IMR-90 (cell line): ENCODE data around the gene NEURL1. TPM values are rescaled to one million over a fixed set of nuclear protein-coding genes. Genes with fewer than 3 reads are reported as not detected.

ENCODE experiments used
- ATAC-seq: fragments of 200-7000 bp; cut with Tn5 transposase; 2 replicates; pipeline ENCODE4 v1.9.1; 2020; ENCODE audit warnings: low read depth, mild to moderate bottlenecking, moderate library complexity
- BruUV-seq: library from RNA; stranded (reverse); fragments of 400-500 nt; replicated peaks from 2 replicates; lab custom pipeline; 2021; lab: Mats Ljungman, UMichigan
- CTCF ChIA-PET: fragments of 300-600 bp; formaldehyde crosslinking; extraction: SDS; loops from one replicate; lab custom pipeline; 2021; ENCODE audit warnings: antibody characterized with exemption; lab: Yijun Ruan, JAX
- POLR2A ChIA-PET: fragments of 300-600 bp; sonication (Branson Sonifier 250); formaldehyde crosslinking; loops from one replicate; lab custom pipeline; 2022; ENCODE audit warnings: antibody characterized with exemption; ENCODE audit not compliant: unreplicated experiment; lab: Charles Lee
- DNase-seq: peaks from one replicate; pipeline ENCODE4 v3.0.0; 2013
- H2AFZ ChIP-seq: replicated peaks from 2 replicates; pipeline ENCODE3; 2013; ENCODE audit warnings: low read length, mild to moderate bottlenecking; ENCODE audit not compliant: poor library complexity
- H2AK5ac ChIP-seq: 2 replicates; pipeline ENCODE4 v1.6.1; 2013; ENCODE audit warnings: low read depth, low read length, inconsistent platforms
- H2AK9ac ChIP-seq: replicated peaks from 2 replicates; pipeline ENCODE3; 2013; ENCODE audit warnings: mild to moderate bottlenecking, low read depth, low read length, moderate library complexity; ENCODE audit not compliant: poor library complexity
- H2BK120ac ChIP-seq: 2 replicates; pipeline ENCODE4 v1.6.1; 2013; ENCODE audit warnings: low read depth, low read length, inconsistent platforms
- H2BK15ac ChIP-seq: 3 replicates; pipeline ENCODE4 v1.6.1; 2013; ENCODE audit warnings: low read depth, low read length, inconsistent platforms
- H2BK20ac ChIP-seq: 2 replicates; pipeline ENCODE4 v1.6.1; 2013; ENCODE audit warnings: low read depth, mild to moderate bottlenecking, inconsistent platforms, low read length, moderate library complexity
- H2BK5ac ChIP-seq: 2 replicates; pipeline ENCODE4 v1.6.1; 2013; ENCODE audit warnings: mild to moderate bottlenecking, low read depth, low read length, inconsistent platforms; ENCODE audit not compliant: poor library complexity, severe bottlenecking
- H3K14ac ChIP-seq: replicated peaks from 2 replicates; pipeline ENCODE4 v1.6.1; 2013; ENCODE audit warnings: low read depth, low read length, inconsistent platforms
- H3K18ac ChIP-seq: 2 replicates; pipeline ENCODE4 v1.6.1; 2013; ENCODE audit warnings: low read depth, low read length, control low read depth
- H3K23ac ChIP-seq: 2 replicates; pipeline ENCODE4 v1.6.1; 2013; ENCODE audit warnings: low read depth, low read length, inconsistent platforms
- H3K27ac ChIP-seq: 2 replicates; pipeline ENCODE4 v1.5.1; 2013; ENCODE audit warnings: mild to moderate bottlenecking, control low read depth, low read length; ENCODE audit not compliant: insufficient read depth
- H3K27me3 ChIP-seq: 2 replicates; pipeline ENCODE4 v1.6.1; 2013; ENCODE audit warnings: low read length; ENCODE audit not compliant: control insufficient read depth, insufficient read depth
- H3K36me3 ChIP-seq: 2 replicates; pipeline ENCODE4 v1.6.1; 2013; ENCODE audit warnings: low read length, mixed read lengths; ENCODE audit not compliant: control insufficient read depth, insufficient read depth
- H3K4ac ChIP-seq: 2 replicates; pipeline ENCODE4 v1.6.1; 2013; ENCODE audit warnings: low read depth, low read length, inconsistent platforms
- H3K4me1 ChIP-seq: 2 replicates; pipeline ENCODE4 v1.6.1; 2013; ENCODE audit warnings: low read length, mixed read lengths; ENCODE audit not compliant: control insufficient read depth, insufficient read depth
- H3K4me2 ChIP-seq: 2 replicates; pipeline ENCODE4 v1.6.1; 2013; ENCODE audit warnings: low read depth, mild to moderate bottlenecking, control low read depth, low read length, moderate library complexity
- H3K4me3 ChIP-seq: 2 replicates; pipeline ENCODE4 v1.5.1; 2013; ENCODE audit warnings: low read depth, mild to moderate bottlenecking, control low read depth, low read length, moderate library complexity; ENCODE audit not compliant: insufficient read depth
- H3K56ac ChIP-seq: 2 replicates; pipeline ENCODE4 v1.6.1; 2013; ENCODE audit warnings: low read length, inconsistent platforms; ENCODE audit not compliant: insufficient read depth; ENCODE audit errors: extremely low read depth
- H3K79me1 ChIP-seq, 2 experiments: 2 replicates each; pipeline ENCODE4 v1.6.1; 2013; ENCODE audit warnings: low read length in 2 of 2, inconsistent platforms in 1 of 2, low read depth in 1 of 2
- H3K9ac ChIP-seq: 2 replicates; pipeline ENCODE4 v1.6.1; 2013; ENCODE audit warnings: low read depth, low read length, control low read depth
- H3K9me1 ChIP-seq: 2 replicates; pipeline ENCODE4 v1.6.1; 2013; ENCODE audit warnings: low read length, inconsistent platforms; ENCODE audit not compliant: insufficient read depth
- H3K9me3 ChIP-seq: 2 replicates; pipeline ENCODE4 v1.6.1; 2013; ENCODE audit warnings: low read length; ENCODE audit not compliant: control insufficient read depth, insufficient read depth
- H4K20me1 ChIP-seq: 2 replicates; pipeline ENCODE4 v1.6.1; 2013; ENCODE audit warnings: low read length, inconsistent platforms; ENCODE audit not compliant: insufficient read depth
- H4K5ac ChIP-seq: 2 replicates; pipeline ENCODE4 v1.6.1; 2013; ENCODE audit warnings: mild to moderate bottlenecking, low read depth, low read length, control low read depth
- H4K8ac ChIP-seq, 2 experiments: 2 replicates each; pipeline ENCODE4 v1.6.1; 2013; ENCODE audit warnings: low read depth in 2 of 2, low read length in 2 of 2, control low read depth in 1 of 2, inconsistent platforms in 1 of 2
- H4K91ac ChIP-seq: 2 replicates; pipeline ENCODE4 v1.6.1; 2013; ENCODE audit warnings: low read depth, low read length, inconsistent platforms; ENCODE audit not compliant: insufficient read depth
- BHLHE40 ChIP-seq: fragments of 150-350 bp; IDR thresholded peaks from 2 replicates; pipeline ENCODE4 v1.6.1; 2016; ENCODE audit warnings: mild to moderate bottlenecking, low read depth, low read length
- MAFK ChIP-seq: IDR thresholded peaks from 2 replicates; pipeline ENCODE4 v1.6.1; 2012; ENCODE audit warnings: low read depth, low read length, improper control_type of control experiment
- MAZ ChIP-seq: IDR thresholded peaks from 2 replicates; pipeline ENCODE4 v1.6.1; 2012; ENCODE audit warnings: low read depth, mild to moderate bottlenecking, low read length, improper control_type of control experiment, moderate library complexity, borderline replicate concordance
- NFE2L2 ChIP-seq: fragments of 150-350 bp; IDR thresholded peaks from 2 replicates; pipeline ENCODE4 v1.6.1; 2016; ENCODE audit warnings: low read depth, mild to moderate bottlenecking, low read length
- RAD21 ChIP-seq: IDR thresholded peaks from 2 replicates; pipeline ENCODE4 v1.6.1; 2012; ENCODE audit warnings: low read length, improper control_type of control experiment
- RCOR1 ChIP-seq: IDR thresholded peaks from 2 replicates; pipeline ENCODE4 v1.6.1; 2012; ENCODE audit warnings: mild to moderate bottlenecking, low read length, improper control_type of control experiment; ENCODE audit not compliant: insufficient replicate concordance
- RFX5 ChIP-seq: IDR thresholded peaks from 2 replicates; pipeline ENCODE4 v1.8.0; 2012; ENCODE audit warnings: low read depth, mild to moderate bottlenecking, low read length, moderate library complexity
- WGBS, 2 experiments: methylation state at CpG; one replicate each; pipeline versions ENCODE4 v1.1.5 to v1.1.7; 2013; ENCODE audit warnings: missing lambda C conversion rate in 2 of 2; ENCODE audit not compliant: insufficient read length in 1 of 2; ENCODE audit errors: extremely low coverage in 2 of 2; 5-methylcytosine and 5-hydroxymethylcytosine counted together
- dilution Hi-C: fragments of 300-500 bp; cut with HindIII; formaldehyde crosslinking; loops from one replicate; pipeline ENCODE4 v1.14.3; 2018; ENCODE audit warnings: low sequenced_read_pairs; ENCODE audit not compliant: unreplicated experiment
- in situ Hi-C: fragments of 300-500 bp; cut with MboI; formaldehyde crosslinking; loops from 3 replicates; pipeline ENCODE4 v1.14.3; 2019; ENCODE audit warnings: low sequenced_read_pairs, inconsistent platforms, mixed read lengths
- intact Hi-C: fragments of 100-400 bp; cut with micrococcal nuclease; formaldehyde crosslinking; loops from 2 replicates; pipeline ENCODE4 v1.10.0; 2022
- polyA plus RNA-seq, 3 experiments: library from polyadenylated mRNA; depleted of rRNA; stranded (reverse); fragments of >200 nt; gene quantifications; 2 replicates each; pipeline ENCODE4 v1.2.3, GENCODE V29; 2012; ENCODE audit warnings: low replicate concordance in 1 of 3
- total RNA-seq: library from RNA; depleted of rRNA; stranded (reverse); fragments of >200 nt; gene quantifications from 2 replicates; pipeline ENCODE4 v1.2.3, GENCODE V29; 2012
- TF ChIP-seq, protein P1 (sequence below): fragments of 150-350 bp; IDR thresholded peaks from 2 replicates; pipeline ENCODE4 v1.6.1; 2016; ENCODE audit warnings: low read depth, mild to moderate bottlenecking, low read length, moderate library complexity, borderline replicate concordance
- TF ChIP-seq, protein P2 (sequence below): conservative IDR thresholded peaks from 2 replicates; pipeline ENCODE4 v1.5.1; 2012; ENCODE audit warnings: mild to moderate bottlenecking, low read depth, low read length, improper control_type of control experiment
- TF ChIP-seq, protein P3 (sequence below): fragments of 150-350 bp; IDR thresholded peaks from 2 replicates; pipeline ENCODE4 v1.6.1; 2017; ENCODE audit warnings: mild to moderate bottlenecking, antibody characterized with exemption, low read length, low read depth

The NEURL1 gene
- total and polyA plus RNA-seq, 2 of the 4 experiments (the other 2 are of a cell fraction) = 0.36 to 0.82 TPM

DNA sequence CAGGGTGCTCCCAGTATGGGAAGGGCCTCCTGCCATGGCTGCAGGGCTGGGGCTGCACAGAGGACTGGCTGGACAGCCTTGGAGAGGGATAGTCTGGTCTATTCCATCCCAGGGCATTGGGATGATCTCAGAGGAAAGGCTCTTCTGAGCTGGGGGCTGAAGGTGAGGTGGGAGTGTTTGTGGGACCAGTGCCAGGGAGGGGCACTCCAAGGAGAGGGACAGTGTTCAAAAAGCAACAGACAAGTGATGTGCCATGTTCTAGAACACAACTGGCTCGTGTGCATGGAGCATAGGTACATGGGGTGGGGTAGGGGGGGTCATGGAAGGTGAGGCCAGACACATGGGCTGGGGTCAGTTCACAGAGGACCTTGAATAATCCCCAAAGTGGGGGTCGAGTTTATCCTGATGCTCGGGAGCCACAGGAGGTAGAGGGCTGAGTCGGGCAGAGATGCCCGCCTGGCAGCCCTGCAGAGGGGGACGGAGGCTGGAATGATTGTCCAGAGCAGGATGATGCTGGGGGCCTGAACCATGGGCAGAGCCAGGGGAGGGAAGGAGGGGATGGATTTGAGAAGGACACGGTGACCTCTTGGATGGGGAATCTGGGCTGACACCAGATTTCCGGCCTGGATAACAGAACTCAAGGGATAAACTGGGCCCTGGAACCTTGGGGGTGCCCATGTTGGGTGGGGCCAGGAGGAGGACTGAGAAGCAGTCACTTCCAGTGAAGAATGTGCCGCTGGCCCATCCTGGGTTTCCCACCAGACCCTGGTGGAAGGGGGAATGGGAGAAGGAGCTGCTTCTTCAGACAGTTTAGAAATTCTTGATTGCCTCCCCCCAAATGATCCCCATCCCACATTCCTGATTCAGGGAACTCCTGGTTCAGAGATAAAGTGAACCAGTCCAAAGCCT, 50.4 kb downstream of the NEURL1 start (continued):
- no peak for TF ChIP-seq RFX5

DNA sequence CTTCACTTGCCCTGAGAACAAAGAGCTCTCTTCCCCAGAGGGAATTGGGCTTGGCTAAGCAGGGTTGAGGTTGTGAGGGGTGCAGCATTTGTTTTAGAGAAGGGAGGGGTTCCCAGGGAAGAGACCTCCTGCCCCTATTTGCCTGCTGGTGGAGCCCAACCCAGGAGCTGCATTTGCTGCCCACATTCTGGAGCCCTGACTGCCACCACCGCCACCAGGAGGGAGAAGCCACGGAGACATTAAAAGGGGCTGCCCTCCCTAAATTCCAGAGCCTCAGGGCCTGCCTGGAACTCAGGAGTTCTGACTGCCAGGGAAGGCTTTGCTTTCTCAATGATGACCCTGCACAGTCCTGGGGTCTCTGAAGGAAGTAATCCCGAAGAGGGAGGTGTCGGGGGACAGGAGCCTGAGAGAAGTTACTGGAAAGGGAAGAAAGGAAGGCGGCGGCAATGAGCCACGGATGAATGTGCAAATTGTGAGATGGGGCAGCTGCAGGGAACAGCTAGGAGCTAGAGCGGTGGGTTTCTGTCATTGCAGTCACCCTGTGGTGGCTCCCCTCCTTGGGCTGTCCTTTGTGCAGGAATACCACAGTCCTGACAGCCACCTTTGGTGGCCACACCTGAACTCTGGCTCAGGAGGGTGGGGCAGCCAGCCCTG, 51.3 kb downstream of the NEURL1 start:
- no peak for ATAC-seq
- Histone ChIP-seq H3K4me3 (no peak overlapping the region), H3K79me1 (no peaks in the 10 kb centered on the region), H3K23ac (no peak overlapping the region), H2BK20ac (no peak overlapping the region), H3K9ac (no peak overlapping the region), H2BK120ac (no peak overlapping the region), H4K8ac (no peak overlapping the region), H3K18ac (no peak overlapping the region), H2AK5ac (no peak overlapping the region), H4K20me1 (peaks cover 16% of the 10 kb centered on the region; the same call in 1 of the 2 replicates), H2BK15ac (no peak overlapping the region), H3K27ac (no peak overlapping the region), H3K9me3 (no peaks in the 10 kb centered on the region), H4K91ac (no peak overlapping the region), H4K5ac (no peak overlapping the region), H3K9me1 (no peaks in the 10 kb centered on the region; the same call in 1 of the 2 replicates), H3K27me3 (peaks cover 88% of the 10 kb centered on the region), H3K36me3 (no peaks in the 10 kb centered on the region), H3K4ac (no peak overlapping the region), H3K14ac (no peak overlapping the region), H2BK5ac (no peak overlapping the region), H3K4me2 (no peak overlapping the region), H2AFZ (no peak overlapping the region), H2AK9ac (no peak overlapping the region), H3K56ac (no peak overlapping the region), H3K4me1 (peaks cover 3% of the 10 kb centered on the region; the same call in 1 of the 2 replicates)
- ChIA-PET POLR2A (no interaction called here), CTCF (no interaction called here)
- WGBS, 2 experiments = 80% methylated on average over 4 of the region's 8 CpGs; no CpG with 5 or more reads in 1 of the 2 experiments
- dilution Hi-C loops = no loop called here
- DNase-seq = no peak
- intact Hi-C loops = no loop called here
- in situ Hi-C loops = no loop called here
- no TSS peak for BruUV-seq
- TF ChIP-seq, protein P1, sequence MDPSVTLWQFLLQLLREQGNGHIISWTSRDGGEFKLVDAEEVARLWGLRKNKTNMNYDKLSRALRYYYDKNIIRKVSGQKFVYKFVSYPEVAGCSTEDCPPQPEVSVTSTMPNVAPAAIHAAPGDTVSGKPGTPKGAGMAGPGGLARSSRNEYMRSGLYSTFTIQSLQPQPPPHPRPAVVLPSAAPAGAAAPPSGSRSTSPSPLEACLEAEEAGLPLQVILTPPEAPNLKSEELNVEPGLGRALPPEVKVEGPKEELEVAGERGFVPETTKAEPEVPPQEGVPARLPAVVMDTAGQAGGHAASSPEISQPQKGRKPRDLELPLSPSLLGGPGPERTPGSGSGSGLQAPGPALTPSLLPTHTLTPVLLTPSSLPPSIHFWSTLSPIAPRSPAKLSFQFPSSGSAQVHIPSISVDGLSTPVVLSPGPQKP = no peak
- TF ChIP-seq, protein P2, sequence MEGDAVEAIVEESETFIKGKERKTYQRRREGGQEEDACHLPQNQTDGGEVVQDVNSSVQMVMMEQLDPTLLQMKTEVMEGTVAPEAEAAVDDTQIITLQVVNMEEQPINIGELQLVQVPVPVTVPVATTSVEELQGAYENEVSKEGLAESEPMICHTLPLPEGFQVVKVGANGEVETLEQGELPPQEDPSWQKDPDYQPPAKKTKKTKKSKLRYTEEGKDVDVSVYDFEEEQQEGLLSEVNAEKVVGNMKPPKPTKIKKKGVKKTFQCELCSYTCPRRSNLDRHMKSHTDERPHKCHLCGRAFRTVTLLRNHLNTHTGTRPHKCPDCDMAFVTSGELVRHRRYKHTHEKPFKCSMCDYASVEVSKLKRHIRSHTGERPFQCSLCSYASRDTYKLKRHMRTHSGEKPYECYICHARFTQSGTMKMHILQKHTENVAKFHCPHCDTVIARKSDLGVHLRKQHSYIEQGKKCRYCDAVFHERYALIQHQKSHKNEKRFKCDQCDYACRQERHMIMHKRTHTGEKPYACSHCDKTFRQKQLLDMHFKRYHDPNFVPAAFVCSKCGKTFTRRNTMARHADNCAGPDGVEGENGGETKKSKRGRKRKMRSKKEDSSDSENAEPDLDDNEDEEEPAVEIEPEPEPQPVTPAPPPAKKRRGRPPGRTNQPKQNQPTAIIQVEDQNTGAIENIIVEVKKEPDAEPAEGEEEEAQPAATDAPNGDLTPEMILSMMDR = no peak
- no peak for TF ChIP-seq RAD21
- no peak for TF ChIP-seq MAFK
- TF ChIP-seq, protein P3, sequence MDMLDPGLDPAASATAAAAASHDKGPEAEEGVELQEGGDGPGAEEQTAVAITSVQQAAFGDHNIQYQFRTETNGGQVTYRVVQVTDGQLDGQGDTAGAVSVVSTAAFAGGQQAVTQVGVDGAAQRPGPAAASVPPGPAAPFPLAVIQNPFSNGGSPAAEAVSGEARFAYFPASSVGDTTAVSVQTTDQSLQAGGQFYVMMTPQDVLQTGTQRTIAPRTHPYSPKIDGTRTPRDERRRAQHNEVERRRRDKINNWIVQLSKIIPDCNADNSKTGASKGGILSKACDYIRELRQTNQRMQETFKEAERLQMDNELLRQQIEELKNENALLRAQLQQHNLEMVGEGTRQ = no peak
- TF ChIP-seq MAZ = no peak
- TF ChIP-seq RFX5 = no peak
- TF ChIP-seq BHLHE40 = no peak
- no peak for TF ChIP-seq RCOR1
- TF ChIP-seq NFE2L2 = no peak
